GM21723 (cell line): ENCODE results near the gene OR51E1.
A peak's percentile ranks its signal among the peaks of the same experiment; 100 is the strongest.

Experiments used
- ATAC-seq: cut with Tn5 transposase; IDR thresholded peaks from one replicate; pipeline ENCODE4 v1.9.1; 2021; ENCODE audit warnings: mild to moderate bottlenecking, moderate library complexity; ENCODE audit not compliant: unreplicated experiment

Gene OR51E1

DNA sequence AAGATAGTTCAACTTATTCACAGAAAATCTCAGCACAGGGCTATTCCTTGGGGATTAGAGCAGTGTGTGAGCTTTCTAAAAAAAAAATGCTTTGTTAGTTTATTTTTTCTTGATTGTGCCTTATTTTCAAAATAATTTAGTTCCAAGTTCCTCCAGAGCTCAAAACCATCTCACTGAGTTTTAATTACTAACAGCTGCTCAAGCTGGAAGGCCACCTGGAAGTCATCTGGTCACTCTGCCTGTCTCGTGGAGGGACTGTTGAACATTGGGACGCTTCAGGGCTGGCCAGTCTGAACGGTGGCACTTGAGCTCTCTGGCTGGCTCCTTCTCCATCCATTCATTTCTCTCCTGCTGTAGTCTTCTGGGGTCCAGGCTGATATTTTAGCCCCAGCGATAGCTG is 4.0 kb downstream of the OR51E1 start:
- no peak for ATAC-seq

DNA sequence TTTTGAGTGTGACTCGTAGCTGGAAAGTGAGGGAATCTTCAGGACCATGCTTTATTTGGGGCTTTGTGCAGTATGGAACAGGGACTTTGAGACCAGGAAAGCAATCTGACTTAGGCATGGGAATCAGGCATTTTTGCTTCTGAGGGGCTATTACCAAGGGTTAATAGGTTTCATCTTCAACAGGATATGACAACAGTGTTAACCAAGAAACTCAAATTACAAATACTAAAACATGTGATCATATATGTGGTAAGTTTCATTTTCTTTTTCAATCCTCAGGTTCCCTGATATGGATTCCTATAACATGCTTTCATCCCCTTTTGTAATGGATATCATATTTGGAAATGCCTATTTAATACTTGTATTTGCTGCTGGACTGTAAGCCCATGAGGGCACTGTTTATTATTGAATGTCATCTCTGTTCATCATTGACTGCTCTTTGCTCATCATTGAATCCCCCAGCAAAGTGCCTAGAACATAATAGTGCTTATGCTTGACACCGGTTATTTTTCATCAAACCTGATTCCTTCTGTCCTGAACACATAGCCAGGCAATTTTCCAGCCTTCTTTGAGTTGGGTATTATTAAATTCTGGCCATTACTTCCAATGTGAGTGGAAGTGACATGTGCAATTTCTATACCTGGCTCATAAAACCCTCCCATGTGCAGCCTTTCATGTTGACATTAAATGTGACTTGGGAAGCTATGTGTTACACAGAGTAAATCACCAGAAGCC is 11.0 kb downstream of the OR51E1 start:
- ATAC-seq = no peak

DNA sequence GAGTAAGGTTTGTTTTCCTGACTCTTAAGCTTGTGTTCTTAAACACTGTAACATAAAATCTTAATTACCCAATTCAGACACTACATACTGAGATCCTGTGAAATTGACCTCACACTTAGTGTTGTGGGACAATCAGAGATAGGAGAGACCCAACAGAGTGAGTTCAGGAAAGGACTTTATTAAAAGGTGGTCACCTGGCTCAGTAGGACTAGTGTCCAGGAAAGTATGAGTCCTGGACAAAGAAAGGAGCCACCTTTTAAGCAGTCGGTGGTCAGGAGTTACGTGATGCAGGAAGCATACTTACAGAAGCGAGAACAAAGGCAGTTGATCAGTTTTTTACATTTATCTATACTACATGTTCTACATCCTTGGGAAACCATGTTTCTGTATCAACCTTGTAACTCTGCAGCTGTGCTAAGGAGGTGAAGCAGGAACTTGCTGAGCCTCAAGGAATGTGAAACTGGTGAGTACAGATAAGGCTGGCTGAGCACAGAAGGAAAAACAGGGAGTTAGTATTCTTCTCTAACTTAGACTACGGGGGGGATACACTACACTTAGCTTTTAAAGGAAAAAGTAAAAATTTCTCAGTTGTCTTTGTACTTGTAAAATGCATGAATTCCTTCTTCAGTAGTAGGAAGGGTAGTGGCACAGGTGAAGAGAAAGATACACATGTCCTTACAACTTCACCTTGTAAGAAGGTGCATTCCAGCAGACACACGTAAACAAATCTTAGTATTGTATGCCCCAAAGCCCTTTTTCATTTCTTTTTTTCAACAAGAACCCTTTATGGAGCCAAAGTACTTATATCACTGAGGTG is 15.1 kb downstream of the OR51E1 start:
- no peak for ATAC-seq

DNA sequence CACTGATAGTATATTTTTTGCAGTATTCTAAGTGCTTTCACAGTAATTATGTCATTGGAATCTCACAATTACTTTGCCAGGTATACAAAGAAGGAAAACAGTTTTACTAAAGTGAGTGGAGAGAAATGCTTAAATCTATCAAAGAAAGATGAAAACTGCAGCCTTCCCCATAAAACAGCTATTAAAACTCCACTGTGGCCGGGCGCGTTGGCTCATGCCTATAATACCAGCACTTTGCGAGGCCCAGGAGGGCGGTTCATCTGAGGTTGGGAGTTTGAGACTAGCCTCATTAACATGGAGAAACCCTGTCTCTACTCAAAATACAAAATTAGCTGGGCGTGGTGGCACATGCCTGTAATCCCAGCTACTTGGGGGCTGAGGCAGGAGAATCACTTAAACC is 19.1 kb downstream of the OR51E1 start:
- ATAC-seq = no peak

DNA sequence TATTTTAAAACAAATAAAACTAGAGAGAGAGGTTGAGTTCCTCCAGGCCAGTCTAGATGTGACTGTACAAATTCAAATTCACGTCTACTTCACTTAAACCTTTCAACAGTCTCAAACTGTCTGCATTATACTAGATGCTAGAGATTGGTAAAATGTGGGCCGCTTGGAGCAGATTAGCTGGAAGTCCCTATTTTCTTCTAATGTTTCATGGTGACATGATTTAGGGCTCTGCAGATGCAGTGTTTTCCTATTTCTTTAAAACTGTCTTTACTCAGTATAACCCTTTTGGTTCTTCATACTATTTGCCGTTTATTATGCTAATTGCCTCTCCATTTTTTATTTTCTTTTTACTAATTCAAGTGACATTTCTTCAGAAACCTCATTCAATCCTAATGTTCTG is 20.4 kb downstream of the OR51E1 start:
- ATAC-seq = no peak

DNA sequence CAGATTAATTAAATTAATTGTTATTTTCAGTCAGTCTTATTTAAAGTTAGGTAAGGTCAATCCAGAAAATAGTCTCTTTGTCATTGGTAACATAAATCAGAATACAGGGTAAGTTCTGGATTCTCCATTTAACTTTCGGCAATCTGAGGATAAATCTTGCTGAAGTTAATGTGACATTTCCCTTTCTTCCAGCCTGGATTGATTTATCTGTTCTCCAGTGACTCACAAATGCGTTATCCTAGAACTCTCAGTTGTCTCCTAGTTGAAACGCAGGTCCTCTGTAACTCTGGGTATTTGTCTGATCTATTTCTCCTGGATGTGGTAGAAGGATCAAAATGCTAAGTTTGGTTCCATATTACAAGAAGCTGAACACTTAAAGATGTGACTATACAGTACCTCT is 21.0 kb downstream of the OR51E1 start:
- ATAC-seq = no peak

DNA sequence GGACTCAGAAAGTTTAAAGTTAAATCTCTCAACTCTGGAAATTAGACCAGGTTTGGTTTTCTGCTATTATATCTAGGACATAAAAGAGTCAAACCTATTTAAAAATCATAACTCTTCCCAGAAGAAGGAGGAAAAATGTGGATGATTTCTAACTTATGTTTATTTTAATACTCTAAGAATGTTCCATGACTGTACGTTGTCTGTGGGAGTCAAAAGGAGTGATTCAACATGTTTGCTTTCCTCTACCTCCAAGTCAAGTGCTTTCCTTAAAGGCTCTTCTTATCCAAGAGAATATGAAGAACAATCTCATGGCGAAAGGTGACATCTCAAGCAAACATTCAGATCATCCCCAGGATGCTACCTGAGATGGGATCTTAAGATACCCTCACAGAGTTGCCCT is 21.6 kb downstream of the OR51E1 start:
- ATAC-seq = no peak

DNA sequence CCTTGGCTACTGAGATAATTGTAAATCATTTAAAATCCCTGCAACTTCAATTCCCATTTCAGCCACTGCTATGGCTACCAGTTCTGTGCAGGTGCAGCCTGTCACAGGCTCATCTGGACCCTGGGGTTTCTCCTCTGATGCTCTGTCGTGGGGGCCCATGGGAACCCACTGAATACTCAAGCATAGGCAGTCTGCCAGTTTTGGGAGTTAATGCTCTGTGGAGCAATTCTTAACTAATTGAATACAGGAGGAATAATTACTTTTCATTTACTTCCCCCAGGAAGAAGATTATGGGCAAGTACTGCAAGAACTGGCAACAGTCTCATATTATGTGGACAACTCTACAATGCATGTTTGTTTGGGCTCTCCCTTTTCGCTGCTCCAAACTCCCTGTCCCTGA is 28.0 kb downstream of the OR51E1 start:
- no peak for ATAC-seq

DNA sequence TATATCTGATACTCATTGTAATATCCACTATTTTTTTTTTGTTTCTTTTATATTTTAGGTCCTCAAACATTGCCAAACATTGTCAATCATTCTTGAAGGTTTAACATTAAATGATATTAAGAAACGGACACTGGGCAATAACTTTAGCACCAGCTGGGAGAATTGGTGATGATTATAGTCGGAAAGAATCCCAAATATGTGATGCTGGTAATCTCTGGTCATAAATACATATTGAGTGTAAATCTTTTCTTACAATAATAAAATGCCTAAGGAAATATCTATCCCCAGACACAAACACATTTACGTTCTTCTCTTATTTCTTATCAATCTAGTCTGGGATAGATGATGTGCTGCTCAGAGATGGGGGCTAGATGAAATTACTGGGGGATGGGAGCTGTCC is 28.7 kb downstream of the OR51E1 start:
- ATAC-seq = no peak

DNA sequence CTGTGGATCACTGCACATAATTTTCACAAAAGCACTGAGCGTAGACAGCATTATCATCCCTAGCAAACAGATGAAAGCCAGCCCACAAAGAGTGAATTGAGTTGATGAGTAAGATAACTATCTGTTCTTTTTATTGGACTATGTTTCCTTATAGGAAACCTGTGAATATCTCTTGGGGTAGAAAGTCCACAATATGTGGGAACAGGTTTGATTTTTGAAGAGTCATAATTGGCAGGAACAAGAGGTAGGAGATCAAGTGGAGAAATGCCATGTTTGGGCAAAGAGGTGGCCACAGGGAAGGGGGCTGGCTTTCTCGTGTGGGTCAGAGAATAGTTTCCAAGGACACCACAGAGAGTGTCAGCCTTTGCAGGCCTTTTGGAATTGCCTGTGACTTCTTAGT is 30.0 kb downstream of the OR51E1 start:
- ATAC-seq = no peak

DNA sequence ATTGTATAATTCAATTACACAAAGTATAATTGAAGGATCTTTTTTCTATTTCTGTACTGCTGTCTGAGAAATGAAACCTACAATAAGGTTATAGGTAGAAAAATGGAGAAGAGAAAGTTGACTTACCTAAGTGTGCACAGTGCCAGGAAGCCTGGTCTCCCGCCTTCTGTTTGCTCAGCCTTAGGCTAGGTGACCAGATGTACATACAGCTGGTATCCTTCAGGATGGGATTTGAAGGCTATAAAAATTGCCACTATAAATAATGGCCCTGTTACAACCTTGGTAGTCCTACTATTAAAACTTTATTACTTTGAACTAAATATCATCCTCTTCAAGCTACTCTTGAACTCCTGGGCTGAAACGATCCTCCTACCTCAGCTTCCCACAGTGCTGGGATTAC is 34.2 kb downstream of the OR51E1 start:
- ATAC-seq = no peak

DNA sequence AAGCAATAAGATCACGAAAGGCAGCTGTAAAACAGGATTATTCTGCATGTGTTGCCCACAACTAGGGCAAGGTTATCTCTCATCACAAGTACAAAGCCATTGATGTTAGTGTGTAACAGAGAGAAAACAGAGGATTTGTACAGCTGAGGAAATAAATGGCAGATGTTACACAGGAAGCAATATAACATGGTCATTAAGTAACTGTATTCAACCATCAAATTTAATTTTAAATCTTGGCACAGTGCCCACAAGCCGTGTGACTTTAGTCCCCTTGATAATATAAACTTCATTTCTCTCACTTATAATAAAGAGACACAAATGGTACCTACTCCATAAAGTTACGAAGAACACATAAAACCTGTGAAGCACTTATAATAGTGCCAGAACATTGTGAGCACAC is 36.6 kb downstream of the OR51E1 start:
- ATAC-seq = no peak

DNA sequence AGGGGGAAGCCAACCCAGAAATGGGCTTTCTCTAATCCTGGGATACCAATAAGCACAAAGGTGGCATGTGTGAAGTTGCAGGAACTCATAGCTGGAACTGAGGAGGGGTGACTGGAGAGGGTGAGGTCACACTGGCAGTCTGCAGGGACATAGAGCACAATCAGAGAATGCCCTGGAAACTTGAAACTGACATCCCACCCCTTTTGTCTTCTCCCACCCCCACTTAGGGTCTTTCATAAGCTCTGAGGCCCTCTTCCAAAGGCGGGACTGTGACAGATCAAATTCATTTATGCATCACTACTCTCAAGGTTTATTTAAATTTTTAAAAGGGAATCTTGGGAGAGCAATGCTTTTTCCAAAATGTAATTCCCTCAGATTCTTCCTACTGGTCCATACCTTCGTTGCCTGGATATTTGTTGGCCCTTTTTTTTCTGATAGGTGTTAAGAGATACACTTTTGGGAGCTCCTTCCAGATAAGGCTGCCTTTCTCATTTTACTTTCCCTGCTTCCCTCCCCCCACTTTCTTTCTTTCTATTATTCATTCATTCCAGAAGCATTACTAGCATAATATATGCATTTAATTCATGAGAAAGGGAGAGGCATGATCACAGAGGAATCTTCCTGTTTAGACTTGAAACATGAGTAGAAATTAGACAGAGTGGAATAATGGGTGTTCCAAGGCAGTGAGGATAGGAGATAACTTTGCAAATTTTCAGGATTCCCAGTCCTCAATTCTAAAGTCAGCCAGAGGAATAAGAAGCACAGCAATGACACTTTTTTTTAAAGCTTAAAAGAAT is 39.0 kb downstream of the OR51E1 start:
- ATAC-seq = no peak

DNA sequence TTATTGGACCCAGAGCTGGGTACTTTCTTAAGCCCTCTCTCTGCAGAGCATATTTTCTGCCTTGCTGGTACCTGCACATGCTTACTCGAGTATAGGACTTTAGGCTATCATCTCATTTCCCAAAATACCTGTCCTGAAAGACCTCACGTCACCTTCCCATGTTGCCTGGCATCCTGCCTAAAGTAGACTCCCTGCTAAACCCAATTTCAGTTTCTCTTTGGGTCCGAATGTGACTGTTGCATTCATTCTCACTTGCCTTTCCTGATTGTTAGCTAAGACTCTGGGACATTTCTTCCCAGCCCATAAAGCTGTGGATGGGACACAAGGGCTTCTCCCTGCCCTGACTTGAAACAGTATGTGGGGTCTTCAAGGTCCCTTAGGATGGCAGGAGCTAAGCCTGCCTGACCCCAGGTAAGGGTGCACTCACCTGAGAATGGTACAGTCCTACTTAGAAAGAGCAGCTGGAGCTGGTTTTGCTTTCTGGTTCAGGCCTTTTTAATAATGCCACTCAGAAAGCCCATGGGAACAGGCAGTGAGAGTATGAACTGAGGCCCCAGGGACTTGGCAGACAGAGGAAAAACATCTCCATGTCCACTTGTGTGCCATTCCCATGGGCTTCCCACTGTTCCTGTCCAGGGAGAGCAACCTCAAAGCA is 41.0 kb downstream of the OR51E1 start:
- no peak for ATAC-seq

DNA sequence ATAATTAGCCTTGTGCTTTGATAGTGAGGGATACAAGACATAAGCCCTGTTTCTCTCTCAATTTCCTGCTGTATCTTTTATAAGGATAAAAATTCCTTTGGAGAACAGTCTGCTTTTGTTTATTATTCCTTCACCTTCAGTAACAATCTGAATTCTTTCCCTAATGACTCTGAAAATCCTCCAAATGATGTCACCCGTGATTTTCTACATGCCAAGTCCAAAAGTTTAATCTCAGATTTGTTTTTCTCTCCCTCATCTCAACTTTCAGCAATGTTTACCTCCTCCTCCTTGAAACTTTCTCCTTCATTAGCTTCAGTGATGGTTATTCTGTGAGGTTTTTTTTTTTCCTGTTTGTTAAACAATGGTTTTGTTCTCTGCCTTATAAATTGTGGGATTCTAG is 51.7 kb downstream of the OR51E1 start:
- ATAC-seq = no peak

DNA sequence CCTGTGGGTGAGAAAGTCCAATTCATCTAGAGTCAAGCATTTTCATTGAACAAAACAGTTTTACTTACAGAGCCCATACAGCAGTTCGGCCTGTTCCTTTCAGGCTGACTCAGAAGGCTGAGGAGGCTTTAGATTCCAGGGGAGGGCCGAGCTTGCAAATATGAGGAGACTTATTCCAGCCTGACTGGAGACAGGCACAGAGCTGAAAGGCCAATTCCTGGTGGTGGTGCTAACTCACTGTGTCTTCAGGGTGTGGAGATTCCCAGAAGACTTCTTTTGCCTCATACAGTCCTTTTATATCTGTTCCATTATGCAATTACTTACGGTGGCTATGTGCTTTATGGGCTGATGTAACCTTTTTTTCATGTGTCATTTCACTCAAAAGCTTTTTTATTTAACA is 53.8 kb downstream of the OR51E1 start, which contains the start of gene OR51E2:
Gene OR51E2, minus strand, starts transcription at position 269 of the 400 bp plus-strand sequence. CDS start 15,142 bp downstream, outside the sequence.
- no peak for ATAC-seq

DNA sequence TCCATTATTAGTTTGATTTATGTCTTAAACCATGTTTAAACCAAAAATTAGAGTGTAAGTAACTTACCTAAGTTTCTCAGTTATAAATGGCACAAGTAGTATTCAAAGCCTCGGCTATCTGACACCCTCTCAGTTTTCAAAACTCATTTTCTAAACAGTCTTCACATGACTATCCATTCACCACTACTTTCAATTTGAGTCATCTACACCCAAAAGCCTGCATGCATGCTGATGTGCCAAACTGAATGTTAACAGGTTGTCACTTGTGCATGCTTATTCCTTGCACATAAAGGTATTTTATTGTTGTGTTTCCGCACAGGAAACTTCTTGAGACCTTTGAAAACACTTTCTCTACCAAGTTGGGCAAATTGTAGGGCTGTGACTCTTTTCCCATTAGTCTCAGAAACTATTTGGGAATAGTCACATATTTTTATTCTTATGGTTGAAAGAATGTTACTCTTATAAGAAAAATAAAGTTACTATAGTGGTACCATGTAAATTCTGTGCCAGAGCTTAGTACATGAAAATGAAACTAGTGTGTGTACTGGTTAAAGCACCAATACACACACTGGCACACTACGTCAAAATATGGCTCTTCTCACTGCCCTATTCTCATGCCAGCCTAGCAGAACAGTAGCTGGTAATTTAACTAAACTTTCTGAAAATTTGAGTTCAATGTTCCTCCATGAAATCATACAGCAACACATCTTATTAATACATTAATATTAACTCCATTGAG is 56.1 kb downstream of the OR51E1 start:
- ATAC-seq = peak; percentile 98

DNA sequence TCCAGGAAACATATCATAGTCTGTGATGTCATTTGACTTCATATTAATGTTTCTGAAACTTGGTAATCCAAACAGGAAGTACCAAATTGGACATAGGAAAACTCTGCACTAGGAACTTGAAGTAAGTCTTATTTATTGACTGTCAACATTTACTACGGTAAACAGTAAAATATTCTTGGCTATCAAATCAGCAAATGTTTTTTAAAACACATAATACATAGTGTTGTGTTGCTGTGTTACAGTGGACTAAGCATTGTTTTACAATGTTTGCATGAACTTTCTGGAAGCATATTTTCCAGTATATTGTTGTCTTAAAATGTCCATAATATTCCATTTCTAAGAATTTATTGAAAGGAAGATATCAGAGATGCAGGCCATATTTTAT is 56.6 kb downstream of the OR51E1 start:
- ATAC-seq = no peak

DNA sequence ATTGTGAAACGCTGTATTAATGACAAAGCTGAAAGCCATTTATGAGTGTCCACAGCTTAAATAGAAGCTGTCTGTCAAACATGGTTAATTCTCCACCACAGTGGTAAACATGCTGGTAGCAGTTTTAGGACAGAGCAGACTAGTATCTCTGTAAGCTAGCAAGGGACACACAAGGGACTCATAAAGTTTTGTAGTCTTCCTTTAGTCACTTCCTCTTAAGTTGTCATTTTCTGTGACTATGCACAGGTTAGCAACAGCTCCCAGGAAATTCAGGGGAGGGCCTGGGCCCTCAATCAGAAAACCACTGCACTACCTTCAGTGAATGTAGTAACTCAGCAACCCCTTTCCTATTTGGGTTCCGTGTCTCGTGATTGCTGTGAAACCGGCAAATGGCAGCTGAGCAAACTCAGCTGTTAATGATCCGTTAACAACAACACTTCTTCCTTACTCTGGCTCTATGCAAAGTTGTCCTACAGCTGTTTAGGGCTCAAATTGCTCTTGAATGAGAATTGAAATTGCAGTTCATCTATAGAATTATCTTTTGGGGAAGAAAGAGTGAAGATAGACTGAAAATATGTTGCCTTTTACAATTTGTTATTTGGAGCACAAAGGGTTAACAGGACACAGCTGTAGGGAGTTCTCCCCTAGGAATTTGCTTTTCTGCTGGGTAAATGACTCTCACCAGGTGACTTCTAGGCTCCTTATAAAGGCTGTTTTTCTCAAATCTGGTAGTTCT is 60.4 kb downstream of the OR51E1 start, which contains the start of gene MMP26:
Gene MMP26, plus strand, starts transcription at position 731 of the 736 bp plus-strand sequence.
- ATAC-seq = no peak
